Spleen (tissue), 11 donors: Measurements from ENCODE around the gene TMEM45B. TPM values are rescaled to one million over a fixed set of nuclear protein-coding genes. Genes with fewer than 3 reads are reported as not detected.

Source experiments
- DNase-seq: peaks from one replicate; pipeline ENCODE4 v3.0.0-alpha.2; 2020
- H3K27ac ChIP-seq, 8 donors: fragments of 200-600 bp; sonication (generic) in 7 of 8; 1 replicate in 4 of 8; 2 replicates in 4 of 8; pipeline versions ENCODE4 v1.5.0 to v1.8.0; 2016 to 2021; ENCODE audit warnings: inconsistent platforms in 4 of 8, mild to moderate bottlenecking in 4 of 8, moderate library complexity in 1 of 8
- H3K27me3 ChIP-seq, 7 donors: fragments of 200-600 bp; sonication (generic) in 6 of 7; replicated peaks in 1 of 7; 1 replicate in 4 of 7; 2 replicates in 3 of 7; pipeline versions ENCODE4 v1.5.0 to v1.8.0; 2016 to 2021; ENCODE audit warnings: inconsistent platforms in 3 of 7, mild to moderate bottlenecking in 1 of 7
- H3K36me3 ChIP-seq, 6 donors: fragments of 200-600 bp; sonication (generic) in 5 of 6; 1 replicate in 4 of 6; 2 replicates in 2 of 6; pipeline versions ENCODE4 v1.5.0 to v1.8.0; 2016 to 2021; ENCODE audit warnings: inconsistent platforms in 2 of 6
- H3K4me1 ChIP-seq, 6 donors: fragments of 200-600 bp; sonication (generic) in 5 of 6; 1 replicate in 3 of 6; 2 replicates in 3 of 6; pipeline versions ENCODE4 v1.5.0 to v1.8.0; 2016 to 2021; ENCODE audit warnings: inconsistent platforms in 3 of 6
- H3K4me3 ChIP-seq, 8 donors: fragments of 200-600 bp; sonication (generic) in 7 of 8; 1 replicate in 4 of 8; 2 replicates in 4 of 8; pipeline versions ENCODE4 v1.5.0 to v1.8.0; 2016 to 2021; ENCODE audit warnings: inconsistent platforms in 4 of 8, mild to moderate bottlenecking in 4 of 8, moderate library complexity in 2 of 8
- H3K9me3 ChIP-seq, 8 donors: fragments of 200-600 bp; sonication (generic) in 7 of 8; 1 replicate in 4 of 8; 2 replicates in 4 of 8; pipeline versions ENCODE4 v1.5.0 to v1.8.0; 2016 to 2021; ENCODE audit warnings: inconsistent platforms in 4 of 8
- POLR2A ChIP-seq, 3 donors: fragments of 450-650 bp; IDR thresholded peaks; one replicate each; pipeline ENCODE4 v1.5.1; 2017; ENCODE audit warnings: antibody characterized with exemption in 3 of 3, mild to moderate bottlenecking in 1 of 3
- POLR2AphosphoS5 ChIP-seq, 3 donors: sonication (generic); formaldehyde crosslinking; IDR thresholded peaks; one replicate each; pipeline ENCODE4 v1.5.1; 2017; ENCODE audit warnings: antibody characterized with exemption in 3 of 3
- WGBS, 5 donors: extraction: QIAGEN DNeasy Blood & Tissue Kit in 3 of 5; methylation state at CpG; one replicate each; pipeline versions ENCODE4 v1.1.5 to v1.1.7; 2013 to 2018; 5-methylcytosine and 5-hydroxymethylcytosine counted together
- intact Hi-C: fragments of 100-400 bp; cut with DNase I; formaldehyde crosslinking; loops from one replicate; pipeline ENCODE4 v1.15.0; 2023; ENCODE audit warnings: low total_unique reads
- polyA plus RNA-seq, 3 donors: library from polyadenylated mRNA; stranded (reverse); fragments of 200-250 nt; gene quantifications; one replicate each; pipeline ENCODE4 v1.2.1, GENCODE V29; 2013
- total RNA-seq, 7 donors: library from RNA; depleted of rRNA in 3 of 7; stranded (reverse); fragments of >200 nt in 3 of 7; fragmentation: NEBNext Ultra II Directional in 4 of 7; extraction: Animal tissue kit (Norgen Biotek cat#: 25700) in 4 of 7; gene quantifications; one replicate each; pipeline versions ENCODE4 v1.1.0 to v1.2.1, GENCODE V29; 2016 to 2021
- TF ChIP-seq, protein P1 (sequence below), 11 experiments: fragments of 200-600 bp in 7 of 11; fragments of 450-650 bp in 4 of 11; sonication (generic) in 4 of 11; IDR thresholded peaks in 8 of 11; conservative IDR thresholded peaks in 3 of 11; 1 replicate in 7 of 11; 2 replicates in 4 of 11; pipeline versions ENCODE4 v1.4.0 to v1.8.0; 2016 to 2021; ENCODE audit warnings: antibody characterized with exemption in 11 of 11, inconsistent platforms in 4 of 11, mild to moderate bottlenecking in 1 of 11
- donor health status: healthy with polysubstance abuse.
- donor health status: DM: no; HTN: no; CAD: no; lungs with moderate emphysema.
- donor health status: DM: no; HTN: no; CAD: no.
- donor health status: Bipolar disorder and iron deficiency.
- donor health status: healthy.
- donor health status: DM: no; HTN: no; CAD: no.
- donor health status: DM: yes; HTN: yes; CAD: no.

The TMEM45B gene
- total and polyA plus RNA-seq, 10 donors: 0.05 to 5.1 (median 0.67) TPM

DNA sequence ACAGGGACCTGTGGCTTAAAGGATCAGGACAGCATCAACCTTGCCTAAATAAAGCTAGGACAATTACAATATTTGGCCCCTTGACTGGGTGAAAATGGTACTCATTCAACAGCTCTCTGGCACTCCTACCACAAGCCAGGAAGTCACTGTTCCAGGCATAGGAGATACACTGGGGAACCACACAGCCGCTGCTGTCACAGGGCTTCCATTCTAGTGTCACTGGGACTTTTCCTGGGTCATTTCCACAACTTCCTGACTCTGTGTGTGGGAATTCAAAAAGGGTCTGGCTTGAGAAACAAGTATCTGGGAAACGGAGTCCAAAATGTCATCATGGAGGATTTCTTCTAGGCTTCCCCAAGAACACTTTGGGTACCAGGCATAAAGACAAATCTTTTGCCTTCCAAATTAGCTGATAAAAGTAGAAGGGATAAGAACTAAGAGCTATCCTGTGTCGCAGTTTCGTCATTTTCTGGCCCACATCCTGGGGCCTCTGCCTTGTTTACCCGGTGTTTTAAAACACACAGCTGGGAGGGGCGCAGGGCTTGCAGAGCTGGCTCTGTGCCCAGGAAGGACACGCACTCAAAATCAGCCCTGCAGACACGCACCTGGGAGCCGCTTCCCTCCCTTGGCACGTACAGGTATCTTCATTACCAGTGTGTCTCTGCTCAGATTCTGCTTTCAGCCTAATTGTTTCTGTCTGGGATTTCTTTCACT lies 38.0 kb downstream of the TMEM45B start:
- no peak for DNase-seq
- peaks cover 0 to 13% (median 3%) of the 10 kb centered on the region in 6 donors for H3K4me1 ChIP-seq

DNA sequence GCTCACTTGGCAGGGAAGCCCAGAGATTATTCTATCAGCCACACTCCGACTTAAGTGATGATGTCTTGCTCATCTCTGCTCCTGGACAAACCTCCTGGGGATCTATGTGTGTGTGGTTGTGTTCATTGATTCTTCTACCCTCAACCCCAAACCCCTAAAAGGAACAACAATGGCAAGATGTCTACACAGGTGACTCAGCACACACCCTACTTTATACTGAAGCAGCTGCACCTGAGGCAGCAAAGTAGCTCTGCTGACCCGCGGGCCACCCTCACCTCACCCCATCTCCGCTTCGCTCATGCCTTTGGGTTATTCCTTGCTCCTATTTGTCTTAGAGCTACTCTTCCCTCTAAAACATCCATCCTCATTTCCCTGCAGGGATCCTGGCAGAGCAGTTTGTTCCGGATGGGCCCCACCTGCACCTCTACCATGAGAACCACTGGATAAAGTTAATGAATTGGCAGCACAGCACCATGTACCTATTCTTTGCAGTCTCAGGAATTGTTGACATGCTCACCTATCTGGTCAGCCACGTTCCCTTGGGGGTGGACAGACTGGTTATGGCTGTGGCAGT lies 38.7 kb downstream of the TMEM45B start:
- intact Hi-C loops: no loop called here
- WGBS, 5 donors: 88 to 97% (median 92%) methylated on average over 7 of the region's 7 CpGs
- H3K27ac ChIP-seq: peak overlapping the region in 3 of 8 donors; percentile 17 to 61 (median 54)
- no peak for DNase-seq
- H3K36me3 ChIP-seq: peaks cover 0 to 17% (median 2%) of the 10 kb centered on the region in 6 donors
- no peak overlapping the region for H3K4me3 ChIP-seq
- H3K27me3 ChIP-seq: no peaks in the 10 kb centered on the region
- H3K4me1 ChIP-seq: peaks cover 0 to 13% (median 3%) of the 10 kb centered on the region in 6 donors
- TF ChIP-seq POLR2A (IDR thresholded peaks at IDR 0.05) (no peak), POLR2AphosphoS5 (IDR thresholded peaks at IDR 0.05) (no peak)
- TF ChIP-seq, protein P1, sequence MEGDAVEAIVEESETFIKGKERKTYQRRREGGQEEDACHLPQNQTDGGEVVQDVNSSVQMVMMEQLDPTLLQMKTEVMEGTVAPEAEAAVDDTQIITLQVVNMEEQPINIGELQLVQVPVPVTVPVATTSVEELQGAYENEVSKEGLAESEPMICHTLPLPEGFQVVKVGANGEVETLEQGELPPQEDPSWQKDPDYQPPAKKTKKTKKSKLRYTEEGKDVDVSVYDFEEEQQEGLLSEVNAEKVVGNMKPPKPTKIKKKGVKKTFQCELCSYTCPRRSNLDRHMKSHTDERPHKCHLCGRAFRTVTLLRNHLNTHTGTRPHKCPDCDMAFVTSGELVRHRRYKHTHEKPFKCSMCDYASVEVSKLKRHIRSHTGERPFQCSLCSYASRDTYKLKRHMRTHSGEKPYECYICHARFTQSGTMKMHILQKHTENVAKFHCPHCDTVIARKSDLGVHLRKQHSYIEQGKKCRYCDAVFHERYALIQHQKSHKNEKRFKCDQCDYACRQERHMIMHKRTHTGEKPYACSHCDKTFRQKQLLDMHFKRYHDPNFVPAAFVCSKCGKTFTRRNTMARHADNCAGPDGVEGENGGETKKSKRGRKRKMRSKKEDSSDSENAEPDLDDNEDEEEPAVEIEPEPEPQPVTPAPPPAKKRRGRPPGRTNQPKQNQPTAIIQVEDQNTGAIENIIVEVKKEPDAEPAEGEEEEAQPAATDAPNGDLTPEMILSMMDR (IDR thresholded peaks at IDR 0.05 in 8 of 11, conservative IDR thresholded peaks at IDR 0.05 in 3 of 11): no peak
- no peaks in the 10 kb centered on the region for H3K9me3 ChIP-seq

More for the DNA sequence above, 38.0 kb downstream of the TMEM45B start:
- Histone ChIP-seq H3K27me3 (no peaks in the 10 kb centered on the region), H3K4me3 (no peak overlapping the region), H3K36me3 (peaks cover 0 to 10% (median under 1%) of the 10 kb centered on the region in 6 donors), H3K9me3 (no peaks in the 10 kb centered on the region), H3K27ac (peak overlapping the region in 4 of 8 donors; percentile 17 to 61 (median 40))
- intact Hi-C loops: no loop called here
- WGBS, 5 donors: 22 to 35% (median 28%) methylated on average over 10 of the region's 10 CpGs
- TF ChIP-seq, protein P1 (IDR thresholded peaks at IDR 0.05 in 8 of 11, conservative IDR thresholded peaks at IDR 0.05 in 3 of 11): no peak
- TF ChIP-seq POLR2A (IDR thresholded peaks at IDR 0.05) (no peak), POLR2AphosphoS5 (IDR thresholded peaks at IDR 0.05) (peak; percentile 11 to 33 (median 33))

DNA sequence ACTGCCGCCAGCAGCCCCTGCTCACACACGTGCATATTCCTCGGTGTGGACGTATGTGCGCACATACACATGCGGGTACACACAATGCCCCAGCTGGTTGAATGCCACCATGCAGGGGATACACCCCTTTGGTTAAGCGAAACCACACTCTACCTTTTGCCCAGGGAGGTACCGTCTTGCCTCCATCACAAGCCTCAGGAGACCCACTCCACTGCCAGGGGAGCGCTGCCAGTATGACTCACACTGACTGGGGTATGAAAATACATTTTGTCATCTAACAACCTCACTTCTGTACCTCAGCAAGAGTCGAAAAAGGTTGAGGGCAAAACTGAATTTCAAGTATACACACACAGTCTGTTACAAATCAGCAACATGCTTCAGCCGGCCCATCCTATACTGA lies 39.4 kb downstream of the TMEM45B start:
- intact Hi-C loops: no loop called here
- TF ChIP-seq POLR2A (IDR thresholded peaks at IDR 0.05): no peak
- TF ChIP-seq POLR2AphosphoS5 (IDR thresholded peaks at IDR 0.05): peak in 1 of 3 donors; percentile 23
- peaks cover 0 to 13% (median 3%) of the 10 kb centered on the region in 6 donors for H3K4me1 ChIP-seq
- 79 to 96% (median 91%) methylated on average over 11 of the region's 11 CpGs for WGBS, 5 donors
- no peak overlapping the region for H3K27ac ChIP-seq
- peaks cover 0 to 24% (median 6%) of the 10 kb centered on the region in 6 donors for H3K36me3 ChIP-seq
- H3K9me3 ChIP-seq: no peaks in the 10 kb centered on the region
- DNase-seq: no peak
- H3K27me3 ChIP-seq: no peaks in the 10 kb centered on the region
- no peak overlapping the region for H3K4me3 ChIP-seq

DNA sequence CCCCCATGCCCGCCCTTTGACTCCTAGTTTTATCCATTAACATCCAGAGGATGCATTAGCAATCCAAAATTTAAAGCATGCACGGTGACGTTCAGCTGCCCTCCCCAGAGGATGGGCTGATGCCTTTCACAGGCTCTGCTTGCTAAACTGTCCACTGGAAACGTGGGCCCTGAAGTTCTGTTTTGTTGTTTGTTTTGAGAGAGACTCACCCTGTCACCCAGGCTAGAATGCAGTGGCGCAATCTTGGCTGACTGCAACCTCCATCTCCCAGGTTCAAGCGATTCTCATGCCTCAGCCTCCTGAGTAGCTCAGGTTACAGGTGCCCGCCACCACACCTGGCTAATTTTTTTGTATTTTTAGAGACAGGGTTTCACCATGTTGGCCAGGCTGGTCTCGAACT lies 40.4 kb downstream of the TMEM45B start:
- peaks cover 0 to 34% (median 11%) of the 10 kb centered on the region in 6 donors for H3K36me3 ChIP-seq
- peaks cover 0 to 13% (median 3%) of the 10 kb centered on the region in 6 donors for H3K4me1 ChIP-seq
- no peaks in the 10 kb centered on the region for H3K27me3 ChIP-seq
- DNase-seq: no peak
- no peak overlapping the region for H3K27ac ChIP-seq
- no peak overlapping the region for H3K4me3 ChIP-seq
- intact Hi-C loops: no loop called here
- no peaks in the 10 kb centered on the region for H3K9me3 ChIP-seq
- TF ChIP-seq, protein P1 (IDR thresholded peaks at IDR 0.05 in 8 of 11, conservative IDR thresholded peaks at IDR 0.05 in 3 of 11): no peak
- TF ChIP-seq POLR2AphosphoS5 (IDR thresholded peaks at IDR 0.05) (no peak), POLR2A (IDR thresholded peaks at IDR 0.05) (no peak)
- WGBS, 5 donors: 84 to 91% (median 89%) methylated on average over 8 of the region's 8 CpGs
